H1 (cell line): ENCODE measurements around the gene EHD2. TPM values are rescaled to one million over a fixed set of nuclear protein-coding genes. Genes with fewer than 3 reads are reported as not detected.

ENCODE experiments used
- CTCF ChIA-PET: fragments of 300-600 bp; sonication (Branson Sonifier 250); formaldehyde crosslinking; loops from one replicate; lab custom pipeline; 2021; ENCODE audit not compliant: partially characterized antibody; lab: Charles Lee
- POLR2A ChIA-PET: fragments of 300-600 bp; sonication (Branson Sonifier 250); formaldehyde crosslinking; loops from one replicate; lab custom pipeline; 2021; ENCODE audit warnings: inconsistent platforms; ENCODE audit not compliant: partially characterized antibody; lab: Charles Lee
- DNase-seq, 2 experiments: peaks; one replicate each; pipeline versions ENCODE4 v3.0.0 to v3.0.0-alpha.2; 2010 to 2022; ENCODE audit warnings: low spot score in 2 of 2, low read depth in 1 of 2, mixed read lengths in 1 of 2
- FAIRE-seq: peaks from 2 replicates; lab custom pipeline; 2011; peaks lifted over from hg19 to GRCh38; lab: Jason Lieb, UNC
- H2AFZ ChIP-seq: 2 replicates; pipeline ENCODE4 v1.8.1; 2012; ENCODE audit warnings: low read length, inconsistent platforms
- H2AK5ac ChIP-seq: 2 replicates; pipeline ENCODE4 v1.6.1; 2013; ENCODE audit warnings: low read depth, low read length
- H2BK120ac ChIP-seq: replicated peaks from 2 replicates; pipeline ENCODE3; 2013; ENCODE audit warnings: low read depth, low read length, inconsistent platforms
- H2BK12ac ChIP-seq: 2 replicates; pipeline ENCODE4 v1.6.1; 2013; ENCODE audit warnings: low read depth, low read length
- H2BK15ac ChIP-seq: 2 replicates; pipeline ENCODE4 v1.6.1; 2013; ENCODE audit warnings: low read length
- H2BK20ac ChIP-seq: 2 replicates; pipeline ENCODE4 v1.6.1; 2013; ENCODE audit warnings: low read length
- H2BK5ac ChIP-seq: 2 replicates; pipeline ENCODE4 v1.6.1; 2013; ENCODE audit warnings: low read depth, low read length
- H3K14ac ChIP-seq: 2 replicates; pipeline ENCODE4 v1.6.1; 2013; ENCODE audit warnings: inconsistent platforms; ENCODE audit not compliant: insufficient read length
- H3K18ac ChIP-seq: 2 replicates; pipeline ENCODE4 v1.6.1; 2013; ENCODE audit warnings: low read length; ENCODE audit errors: extremely low read depth
- H3K23ac ChIP-seq: 2 replicates; pipeline ENCODE4 v1.6.1; 2013; ENCODE audit warnings: inconsistent platforms; ENCODE audit not compliant: insufficient read length
- H3K23me2 ChIP-seq: 2 replicates; pipeline ENCODE4 v1.6.1; 2013; ENCODE audit warnings: low read depth, low read length
- H3K27ac ChIP-seq: 2 replicates; pipeline ENCODE4 v1.6.1; 2011; ENCODE audit warnings: low read depth, low read length, inconsistent platforms
- H3K27me3 ChIP-seq, 4 experiments: replicated peaks in 1 of 4; 1 replicate in 1 of 4; 2 replicates in 3 of 4; pipeline versions ENCODE4 v1.6.1 to v1.8.1; 2011 to 2013; ENCODE audit warnings: low read length in 3 of 4, mild to moderate bottlenecking in 3 of 4, inconsistent platforms in 2 of 4, mixed read lengths in 2 of 4, moderate library complexity in 1 of 4; ENCODE audit not compliant: control insufficient read depth in 3 of 4, insufficient read depth in 3 of 4; ENCODE audit errors: extremely low read depth in 1 of 4
- H3K36me3 ChIP-seq, 4 experiments: 2 replicates each; pipeline versions ENCODE4 v1.6.1 to v1.8.1; 2011 to 2013; ENCODE audit warnings: mild to moderate bottlenecking in 4 of 4, low read length in 3 of 4, moderate library complexity in 2 of 4, control low read depth in 1 of 4, inconsistent platforms in 1 of 4; ENCODE audit not compliant: insufficient read depth in 4 of 4, control insufficient read depth in 2 of 4
- H3K4ac ChIP-seq: replicated peaks from 2 replicates; pipeline ENCODE3; 2013; ENCODE audit warnings: low read length, low read depth, mixed read lengths, inconsistent platforms; ENCODE audit not compliant: insufficient read length
- H3K4me1 ChIP-seq, 4 experiments: replicated peaks in 1 of 4; 1 replicate in 1 of 4; 2 replicates in 3 of 4; pipeline versions ENCODE4 v1.6.1 to v1.8.1; 2011 to 2013; ENCODE audit warnings: low read length in 3 of 4, inconsistent platforms in 2 of 4, mixed read lengths in 1 of 4; ENCODE audit not compliant: insufficient read depth in 4 of 4, control insufficient read depth in 3 of 4
- H3K4me2 ChIP-seq, 2 experiments: 2 replicates each; pipeline versions ENCODE4 v1.6.1 to v1.8.1; 2011 to 2013; ENCODE audit warnings: low read depth in 2 of 2, low read length in 2 of 2, control low read depth in 1 of 2, inconsistent platforms in 1 of 2, mild to moderate bottlenecking in 1 of 2; ENCODE audit not compliant: insufficient read depth in 1 of 2
- H3K4me3 ChIP-seq, 4 experiments: fragments of 200-600, 300-600 bp in 1 of 4; sonication (generic), shearing (Covaris generic), sonication (Bioruptor Twin) in 1 of 4; 2 replicates each; pipeline versions ENCODE4 v1.5.1 to v1.8.1; 2011 to 2016; ENCODE audit warnings: low read length in 4 of 4, low read depth in 3 of 4, control low read depth in 2 of 4, inconsistent platforms in 2 of 4, mild to moderate bottlenecking in 2 of 4, mixed read lengths in 1 of 4, moderate library complexity in 1 of 4; ENCODE audit not compliant: insufficient read depth in 2 of 4; ENCODE audit errors: extremely low read depth in 1 of 4
- H3K56ac ChIP-seq: replicated peaks from 2 replicates; pipeline ENCODE3; 2013; ENCODE audit warnings: low read depth, mild to moderate bottlenecking, mixed read lengths, low read length, inconsistent platforms; ENCODE audit not compliant: insufficient read length
- H3K79me1 ChIP-seq: 2 replicates; pipeline ENCODE4 v1.6.1; 2013; ENCODE audit warnings: low read depth, low read length, control low read depth
- H3K79me2 ChIP-seq, 2 experiments: 2 replicates each; pipeline versions ENCODE4 v1.6.1 to v1.8.1; 2012 to 2013; ENCODE audit warnings: low read length in 2 of 2, mild to moderate bottlenecking in 2 of 2, inconsistent platforms in 1 of 2; ENCODE audit not compliant: insufficient read depth in 2 of 2, control insufficient read depth in 1 of 2
- H3K9ac ChIP-seq, 4 experiments: replicated peaks in 1 of 4; 1 replicate in 1 of 4; 2 replicates in 3 of 4; pipeline versions ENCODE4 v1.6.1 to v1.8.1; 2011 to 2013; ENCODE audit warnings: low read depth in 3 of 4, low read length in 3 of 4, control low read depth in 2 of 4, mild to moderate bottlenecking in 2 of 4, moderate library complexity in 2 of 4, inconsistent platforms in 1 of 4; ENCODE audit errors: extremely low read depth in 1 of 4
- H3K9me3 ChIP-seq, 2 experiments: 2 replicates each; pipeline versions ENCODE4 v1.6.1 to v1.8.1; 2012 to 2013; ENCODE audit warnings: mild to moderate bottlenecking in 2 of 2, moderate library complexity in 2 of 2, control low read depth in 1 of 2, inconsistent platforms in 1 of 2, low read depth in 1 of 2, low read length in 1 of 2, mixed read lengths in 1 of 2; ENCODE audit not compliant: insufficient read depth in 2 of 2
- H4K20me1 ChIP-seq, 2 experiments: replicated peaks in 1 of 2; 2 replicates each; pipeline versions ENCODE3 to v1.8.1; 2011 to 2013; ENCODE audit warnings: inconsistent platforms in 2 of 2, low read length in 2 of 2, mild to moderate bottlenecking in 1 of 2; ENCODE audit not compliant: insufficient read depth in 2 of 2, control insufficient read depth in 1 of 2
- H4K5ac ChIP-seq: 2 replicates; pipeline ENCODE4 v1.6.1; 2013; ENCODE audit warnings: low read length, low read depth, mixed read lengths, inconsistent platforms; ENCODE audit not compliant: insufficient read length
- H4K8ac ChIP-seq: 2 replicates; pipeline ENCODE4 v1.8.0; 2013; ENCODE audit warnings: mild to moderate bottlenecking, moderate library complexity, low read length, inconsistent platforms; ENCODE audit not compliant: insufficient read depth; ENCODE audit errors: extremely low read depth
- H4K91ac ChIP-seq: replicated peaks from 2 replicates; pipeline ENCODE3; 2013; ENCODE audit warnings: low read length, mixed read lengths, inconsistent platforms; ENCODE audit not compliant: insufficient read length
- CREB1 ChIP-seq: IDR thresholded peaks from 2 replicates; pipeline ENCODE4 v1.6.1; 2012; ENCODE audit warnings: inconsistent platforms
- NANOG ChIP-seq: IDR thresholded peaks from 2 replicates; pipeline ENCODE4 v1.6.1; 2011; ENCODE audit warnings: low read length, low read depth, mild to moderate bottlenecking, inconsistent platforms; ENCODE audit not compliant: insufficient read depth, poor library complexity, severe bottlenecking
- RAD21 ChIP-seq, 2 experiments: IDR thresholded peaks in 1 of 2; conservative IDR thresholded peaks in 1 of 2; 2 replicates each; pipeline ENCODE4 v1.6.1; 2011; ENCODE audit warnings: low read depth in 2 of 2, low read length in 2 of 2, improper control_type of control experiment in 1 of 2, inconsistent platforms in 1 of 2, mild to moderate bottlenecking in 1 of 2, moderate library complexity in 1 of 2
- SP4 ChIP-seq: IDR thresholded peaks from 2 replicates; pipeline ENCODE4 v1.6.1; 2012; ENCODE audit warnings: low read length, inconsistent platforms
- TAF1 ChIP-seq: IDR thresholded peaks from 2 replicates; pipeline ENCODE4 v1.6.1; 2011; ENCODE audit warnings: mild to moderate bottlenecking, low read depth, low read length
- TAF7 ChIP-seq: optimal IDR thresholded peaks from 2 replicates; pipeline ENCODE3; 2011; ENCODE audit warnings: low read depth, mild to moderate bottlenecking, inconsistent platforms, low read length, moderate library complexity, borderline replicate concordance
- USF2 ChIP-seq: IDR thresholded peaks from 2 replicates; pipeline ENCODE4 v1.6.1; 2011; ENCODE audit warnings: low read length, improper control_type of control experiment
- WGBS, 2 experiments: shearing (Covaris generic) in 1 of 2; methylation state at CpG; one replicate each; pipeline versions ENCODE4 v1.1.6 to v1.1.7; 2013 to 2015; ENCODE audit warnings: low lambda C conversion rate in 2 of 2, mixed read lengths in 2 of 2, inconsistent platforms in 1 of 2, low coverage in 1 of 2, missing lambda C conversion rate in 1 of 2; ENCODE audit not compliant: insufficient replicate concordance in 2 of 2, insufficient coverage in 1 of 2, insufficient read length in 1 of 2; ENCODE audit errors: extremely low coverage in 1 of 2, missing lambda C conversion rate in 1 of 2; 5-methylcytosine and 5-hydroxymethylcytosine counted together
- polyA plus RNA-seq, 7 experiments: library from polyadenylated mRNA; depleted of rRNA in 3 of 7; stranded (reverse) in 5 of 7; unstranded in 2 of 7; fragments of >200 nt in 5 of 7; fragments of 200-250 nt in 2 of 7; gene quantifications; 1 replicate in 5 of 7; 2 replicates in 1 of 7; 4 replicates in 1 of 7; pipeline versions ENCODE4 v1.2.1 to v1.2.3, GENCODE V29; 2011 to 2013; ENCODE audit warnings: missing spikeins in 2 of 7, mixed read lengths in 2 of 7
- total RNA-seq: library from RNA; stranded (reverse); fragmentation: NEBNext Ultra II Directional; extraction: Animal tissue kit (Norgen Biotek cat#: 25700); gene quantifications from 2 replicates; pipeline ENCODE4 v1.2.1, GENCODE V29; 2021

Gene EHD2
- total and polyA plus RNA-seq, 2 of the 8 experiments (the other 6 are each of a cell fraction or from before 2014, with no cell fraction given): 4.5 to 14.3 TPM

- no peaks in the 10 kb centered on the region for H3K27me3 ChIP-seq
- no peak overlapping the region for H2BK120ac ChIP-seq
- no peaks in the 10 kb centered on the region for H3K9me3 ChIP-seq
- no peak overlapping the region for H2BK12ac ChIP-seq
- no peak overlapping the region for H3K18ac ChIP-seq
- H4K5ac ChIP-seq: no peak overlapping the region
- DNase-seq: no peak
- no peak overlapping the region for H2BK5ac ChIP-seq
- peaks cover 25% of the 10 kb centered on the region for H3K79me1 ChIP-seq
- H2AK5ac ChIP-seq: no peak overlapping the region
- no peak overlapping the region for H3K14ac ChIP-seq
- H2BK20ac ChIP-seq: no peak overlapping the region
- no peak overlapping the region for H4K8ac ChIP-seq
- no peaks in the 10 kb centered on the region for H3K36me3 ChIP-seq
- FAIRE-seq: no peak
- no peak overlapping the region for H3K4me2 ChIP-seq
- H3K23ac ChIP-seq: no peak overlapping the region
- H4K20me1 ChIP-seq: peaks cover 10 to 13% of the 10 kb centered on the region in 2 experiments
- H3K4me3 ChIP-seq: no peak overlapping the region
- WGBS, 2 experiments: 91% methylated on average over 24 of the region's 24 CpGs; no CpG with 5 or more reads in 1 of the 2 experiments
- no peak overlapping the region for H4K91ac ChIP-seq
- no peaks in the 10 kb centered on the region; the same call in 1 of the 2 replicates for H3K23me2 ChIP-seq
- peaks cover 0 to 73% of the 10 kb centered on the region in 2 experiments; a peak in 2 of 4 replicates for H3K79me2 ChIP-seq
- no peak overlapping the region for H2BK15ac ChIP-seq
- ChIA-PET CTCF (interaction anchor here (0.6 to 1.0 kb wide), 2 partner anchors 35 to 131 kb away, joined by 3 to 4 read pairs; no protein-coding TSS in a partner anchor), POLR2A (no interaction called here)
- 0 out of 7 replicates have a peak overlapping the region, but pooled peaks of 1 of the 4 experiments have one; percentile 6 for H3K9ac ChIP-seq
- no peak overlapping the region for H3K4ac ChIP-seq
- no peak overlapping the region for H3K56ac ChIP-seq
- H2AFZ ChIP-seq: no peak overlapping the region
- no peak overlapping the region for H3K27ac ChIP-seq
- H3K4me1 ChIP-seq: peaks cover 0 to 6% (median under 1%) of the 10 kb centered on the region in 4 experiments; a peak in 2 of 7 replicates
- TF ChIP-seq USF2: no peak
- no peak for TF ChIP-seq CREB1
- no peak for TF ChIP-seq NANOG
- TF ChIP-seq SP4: no peak
- no peak for TF ChIP-seq RAD21 (IDR thresholded peaks at IDR 0.05 in 1 of 2, conservative IDR thresholded peaks at IDR 0.05 in 1 of 2; ENCODE audit: low read depth in 2 of 2, low read length in 2 of 2)
- no peak for TF ChIP-seq TAF7
- TF ChIP-seq TAF1: no peak
Observed at GRCh38 chr19:47663911-47664771, 49.1 kb upstream of the EHD2 start.
